CD14-positive monocyte (primary cell): ENCODE results near the gene AP1AR. TPM values are rescaled to one million over a fixed set of nuclear protein-coding genes. Genes with fewer than 3 reads are reported as not detected.
A peak's percentile ranks its signal among the peaks of the same experiment; 100 is the strongest.

Experiments
- DNase-seq, 3 donors: peaks; one replicate each; pipeline ENCODE4 v3.0.0-alpha.2; 2011 to 2022
- H2AFZ ChIP-seq: 2 replicates; pipeline ENCODE4 v1.6.0; 2012; ENCODE audit warnings: mild to moderate bottlenecking, low read depth, low read length, inconsistent platforms; ENCODE audit not compliant: insufficient read depth, poor library complexity, severe bottlenecking
- H3K27ac ChIP-seq, 2 donors: 1 replicate in 1 of 2; 2 replicates in 1 of 2; pipeline ENCODE4 v1.5.1; 2012 to 2013; ENCODE audit warnings: low read length in 2 of 2, control low read depth in 1 of 2, inconsistent platforms in 1 of 2, low read depth in 1 of 2, mild to moderate bottlenecking in 1 of 2
- H3K27me3 ChIP-seq, 2 donors: one replicate each; pipeline versions ENCODE4 v1.6.0 to v1.6.1; 2011 to 2013; ENCODE audit warnings: low read length in 2 of 2; ENCODE audit not compliant: control insufficient read depth in 2 of 2, insufficient read depth in 2 of 2
- H3K36me3 ChIP-seq, 2 donors: replicated peaks in 1 of 2; 1 replicate in 1 of 2; 2 replicates in 1 of 2; pipeline versions ENCODE4 v1.5.1 to v1.6.1; 2012 to 2013; ENCODE audit warnings: low read length in 2 of 2, control low read depth in 1 of 2, inconsistent platforms in 1 of 2, mild to moderate bottlenecking in 1 of 2; ENCODE audit not compliant: insufficient read depth in 2 of 2, control insufficient read depth in 1 of 2
- H3K4me1 ChIP-seq, 2 donors: 1 replicate in 1 of 2; 2 replicates in 1 of 2; pipeline versions ENCODE4 v1.5.1 to v1.6.1; 2012 to 2013; ENCODE audit warnings: low read length in 2 of 2, control low read depth in 1 of 2, inconsistent platforms in 1 of 2, mild to moderate bottlenecking in 1 of 2, moderate library complexity in 1 of 2; ENCODE audit not compliant: insufficient read depth in 2 of 2, control insufficient read depth in 1 of 2
- H3K4me2 ChIP-seq: replicated peaks from 2 replicates; pipeline ENCODE3; 2012; ENCODE audit warnings: low read length, moderate library complexity, mild to moderate bottlenecking; ENCODE audit not compliant: poor library complexity, severe bottlenecking; ENCODE audit errors: extremely low read depth
- H3K4me3 ChIP-seq, 3 experiments: fragments of 200-600 bp in 1 of 3; sonication (generic) in 1 of 3; replicated peaks in 1 of 3; 1 replicate in 2 of 3; 2 replicates in 1 of 3; pipeline ENCODE4 v1.5.1; 2011 to 2013; ENCODE audit warnings: low read length in 3 of 3, mild to moderate bottlenecking in 3 of 3, control low read depth in 2 of 3, low read depth in 2 of 3, inconsistent platforms in 1 of 3, moderate library complexity in 1 of 3
- H3K79me2 ChIP-seq: 2 replicates; pipeline ENCODE4 v1.6.0; 2012; ENCODE audit warnings: mild to moderate bottlenecking, control low read depth, inconsistent platforms, low read length, moderate library complexity; ENCODE audit not compliant: insufficient read depth
- H3K9ac ChIP-seq: 2 replicates; pipeline ENCODE4 v1.6.0; 2017; ENCODE audit warnings: low read length, mild to moderate bottlenecking; ENCODE audit not compliant: insufficient read depth, poor library complexity, severe bottlenecking
- H3K9me3 ChIP-seq, 2 donors: replicated peaks in 1 of 2; 1 replicate in 1 of 2; 2 replicates in 1 of 2; pipeline versions ENCODE4 v1.5.1 to v1.6.1; 2012 to 2013; ENCODE audit warnings: low read length in 2 of 2, control low read depth in 1 of 2; ENCODE audit not compliant: control insufficient read depth in 1 of 2, insufficient read depth in 1 of 2
- H4K20me1 ChIP-seq: 2 replicates; pipeline ENCODE4 v1.6.0; 2012; ENCODE audit warnings: mild to moderate bottlenecking, low read length, control low read depth, moderate library complexity; ENCODE audit not compliant: insufficient read depth
- H3K27ac Mint-ChIP-seq, 7 donors: one replicate each; pipeline ENCODE4 v1.8.0; 2020; ENCODE audit warnings: mild to moderate bottlenecking in 7 of 7, mixed read lengths in 7 of 7, moderate library complexity in 6 of 7, inconsistent platforms in 2 of 7
- H3K27me3 Mint-ChIP-seq, 3 donors: one replicate each; pipeline ENCODE4 v1.8.0; 2021 to 2022; ENCODE audit warnings: low read depth in 3 of 3, mild to moderate bottlenecking in 3 of 3, mixed read lengths in 3 of 3, moderate library complexity in 3 of 3, inconsistent platforms in 1 of 3
- H3K36me3 Mint-ChIP-seq, 2 donors: one replicate each; pipeline ENCODE4 v1.8.0; 2020; ENCODE audit warnings: mixed read lengths in 2 of 2, inconsistent platforms in 1 of 2, mild to moderate bottlenecking in 1 of 2
- H3K4me1 Mint-ChIP-seq: one replicate; pipeline ENCODE4 v1.8.0; 2020; ENCODE audit warnings: mild to moderate bottlenecking, mixed read lengths
- H3K4me3 Mint-ChIP-seq, 2 donors: one replicate each; pipeline ENCODE4 v1.8.0; 2020; ENCODE audit warnings: mild to moderate bottlenecking in 2 of 2, mixed read lengths in 2 of 2, moderate library complexity in 1 of 2
- H3K9me3 Mint-ChIP-seq, 7 donors: one replicate each; pipeline ENCODE4 v1.8.0; 2020 to 2022; ENCODE audit warnings: mixed read lengths in 7 of 7, mild to moderate bottlenecking in 6 of 7, moderate library complexity in 6 of 7, inconsistent platforms in 2 of 7
- CTCF ChIP-seq: fragments of 200-600 bp; IDR thresholded peaks from one replicate; pipeline ENCODE4 v1.8.0; 2022; ENCODE audit warnings: antibody characterized with exemption, mild to moderate bottlenecking
- WGBS: methylation state at CpG from one replicate; pipeline ENCODE4 v1.1.5; 2013; ENCODE audit warnings: missing lambda C conversion rate; ENCODE audit not compliant: insufficient coverage; 5-methylcytosine and 5-hydroxymethylcytosine counted together
- intact Hi-C, 2 donors: fragments of 100-400 bp; cut with micrococcal nuclease; formaldehyde crosslinking; loops; one replicate each; pipeline versions ENCODE4 v1.15.0 to v1.15.1; 2023
- polyA plus RNA-seq, 3 donors: library from polyadenylated mRNA; depleted of rRNA in 1 of 3; unstranded in 2 of 3; stranded (reverse) in 1 of 3; fragments of 300-500 nt in 2 of 3; fragments of >200 nt in 1 of 3; fragmentation: Illumina TruSeq in 2 of 3; gene quantifications; 1 replicate in 2 of 3; 2 replicates in 1 of 3; pipeline ENCODE4 v1.2.3, GENCODE V29; 2012 to 2021

AP1AR gene
- polyA plus RNA-seq, 3 donors, result 6.1 to 15.8 (median 14.6) TPM

GRCh38 chr4:112316360-112316759 is 84.8 kb downstream of the AP1AR start:
- H3K36me3 Mint-ChIP-seq, result peaks cover 9 to 10% of the 10 kb centered on the region in 2 donors
- H3K4me1 ChIP-seq, result peaks cover 64 to 72% of the 10 kb centered on the region in 2 donors
- intact Hi-C loops, result no loop called here

More at GRCh38 chr4:112316360-112316759, 84.8 kb downstream of the AP1AR start:
- Mint-ChIP-seq H3K27ac (peak overlapping the region in 5 of 7 donors; percentile 89 to 95 (median 93)), H3K9me3 (peaks cover 0 to 2% (median 0%) of the 10 kb centered on the region in 7 donors), H3K27me3 (peaks cover 0 to 7% (median 0%) of the 10 kb centered on the region in 3 donors), H3K4me3 (peak overlapping the region; percentile 13 to 80), H3K4me1 (peaks cover 36% of the 10 kb centered on the region)
- Histone ChIP-seq H3K9ac (no peak overlapping the region), H3K79me2 (peaks cover 55% of the 10 kb centered on the region), H3K36me3 (no peaks in the 10 kb centered on the region), H4K20me1 (no peaks in the 10 kb centered on the region), H3K9me3 (no peaks in the 10 kb centered on the region), H3K4me2 (peak overlapping the region; percentile 51), H3K27me3 (no peaks in the 10 kb centered on the region), H3K4me3 (peak overlapping the region in 1 of 3 experiments; percentile 56), H2AFZ (no peak overlapping the region), H3K27ac (peak overlapping the region in 1 of 2 donors; percentile 83)
- WGBS, result no CpG with 5 or more reads among the region's 2 CpGs
- TF ChIP-seq CTCF, result no peak
- peak; percentile 37 to 64 (median 49) for DNase-seq
